ENCODE results near the gene ACTR5. TPM values are rescaled to one million over a fixed set of nuclear protein-coding genes. Genes with fewer than 3 reads are reported as not detected.

Gene ACTR5
- total and polyA plus RNA-seq, 2 donors (not counting 3 experiments of a cell fraction or from before 2014, with no cell fraction given): 8.8 to 11.3 TPM

GRCh38 chr20:38779247-38780097 lies 31.2 kb downstream of the ACTR5 start:
- Histone ChIP-seq H3K4me1 (ENCODE audit: control insufficient read depth, extremely low read depth, insufficient read depth, low read length) (no peaks in the 10 kb centered on the region), H3K9ac (replicated peaks; ENCODE audit: extremely low read depth, insufficient read depth, low read length) (no peak overlapping the region), H4K20me1 (replicated peaks; ENCODE audit: control insufficient read depth, extremely low read depth, insufficient read depth, low read length) (no peaks in the 10 kb centered on the region), H3K27me3 (ENCODE audit: control insufficient read depth in 2 of 2, insufficient read depth in 2 of 2, low read length in 2 of 2) (no peaks in the 10 kb centered on the region), H3K79me2 (ENCODE audit: control insufficient read depth, insufficient read depth, low read length) (no peaks in the 10 kb centered on the region), H3K4me2 (ENCODE audit: insufficient read depth, low read length) (no peak overlapping the region), H3K27ac (ENCODE audit: insufficient read depth, low read depth, low read length) (no peak overlapping the region), H3K4me3 (replicated peaks in 1 of 3; ENCODE audit: insufficient read depth in 1 of 3, low read depth in 1 of 3, low read length in 3 of 3) (no peak overlapping the region), H3K36me3 (ENCODE audit: control insufficient read depth in 2 of 2, extremely low read depth in 1 of 2, insufficient read depth in 2 of 2, low read length in 2 of 2) (no peaks in the 10 kb centered on the region), H3K9me1 (replicated peaks; ENCODE audit: control insufficient read depth, extremely low read depth, insufficient read depth, low read length) (no peaks in the 10 kb centered on the region), H2AFZ (ENCODE audit: low read depth, low read length) (no peak overlapping the region), H3K9me3 (replicated peaks; ENCODE audit: control insufficient read depth, insufficient read depth, low read length) (no peaks in the 10 kb centered on the region)
- dilution Hi-C loops (cut with MboI; ENCODE audit: extremely low pct_ligation_motif_present, low sequenced_read_pairs): no loop called here
- CTCF ChIA-PET: interaction anchor here (1.5 kb wide), 1 partner anchor 121 kb away, joined by 4 read pairs; no protein-coding TSS in a partner anchor
- no peak for FAIRE-seq
- no peak for DNase-seq (ENCODE audit: low read depth, low spot score)
- intact Hi-C loops (cut with micrococcal nuclease): no loop called here
- no peak for TF ChIP-seq MYC (IDR thresholded peaks at IDR 0.05; ENCODE audit: low read depth, low read length)
- TF ChIP-seq POLR2A (IDR thresholded peaks at IDR 0.05; ENCODE audit: low read depth, low read length): no peak
- no peak for TF ChIP-seq CTCF (IDR thresholded peaks at IDR 0.05; ENCODE audit: extremely low read depth in 1 of 2, insufficient read depth in 1 of 2, low read depth in 1 of 2, low read length in 2 of 2)
- POLR2A ChIA-PET: no interaction called here
- no TSS peak for BruUV-seq (replicated peaks)

DNA sequence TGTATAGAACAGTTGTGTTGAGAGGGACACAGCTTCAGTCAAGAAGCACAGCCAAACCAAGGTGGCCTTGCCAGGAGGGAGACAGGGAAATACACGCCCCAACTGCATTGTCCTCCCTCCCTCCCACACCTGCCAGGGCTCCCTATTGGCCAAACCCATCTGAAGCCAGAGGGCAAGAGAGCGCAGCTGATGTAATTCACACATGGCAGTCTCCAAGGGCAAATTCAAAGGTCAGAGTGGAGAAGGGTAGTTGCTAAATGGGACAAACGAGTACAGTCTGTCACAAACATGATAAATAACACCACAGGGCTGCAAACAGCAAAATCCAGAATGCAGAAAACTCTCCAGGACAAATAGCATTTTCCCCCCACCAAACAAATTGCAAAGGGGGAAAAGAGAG lies 34.0 kb downstream of the ACTR5 start:
- FAIRE-seq: no peak
- POLR2A ChIA-PET: no interaction called here
- no peak overlapping the region for H3K27ac ChIP-seq (ENCODE audit: insufficient read depth, low read depth, low read length)
- dilution Hi-C loops (cut with MboI; ENCODE audit: extremely low pct_ligation_motif_present, low sequenced_read_pairs): no loop called here
- H3K36me3 ChIP-seq (ENCODE audit: control insufficient read depth in 2 of 2, extremely low read depth in 1 of 2, insufficient read depth in 2 of 2, low read length in 2 of 2): no peaks in the 10 kb centered on the region
- no peak overlapping the region for H3K4me2 ChIP-seq (ENCODE audit: insufficient read depth, low read length)
- no peak for TF ChIP-seq GATA2 (IDR thresholded peaks at IDR 0.05; ENCODE audit: insufficient read depth, insufficient read length, low read depth, low read length)
- TF ChIP-seq, protein P1, sequence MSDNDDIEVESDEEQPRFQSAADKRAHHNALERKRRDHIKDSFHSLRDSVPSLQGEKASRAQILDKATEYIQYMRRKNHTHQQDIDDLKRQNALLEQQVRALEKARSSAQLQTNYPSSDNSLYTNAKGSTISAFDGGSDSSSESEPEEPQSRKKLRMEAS (IDR thresholded peaks at IDR 0.05; ENCODE audit: insufficient read depth, insufficient read length): no peak
- no peak for TF ChIP-seq CTCF (IDR thresholded peaks at IDR 0.05; ENCODE audit: extremely low read depth in 1 of 2, insufficient read depth in 1 of 2, low read depth in 1 of 2, low read length in 2 of 2)
- no peak for TF ChIP-seq POLR2AphosphoS5 (IDR thresholded peaks at IDR 0.05; ENCODE audit: insufficient read depth, low read depth, low read length)
- TF ChIP-seq EZH2 (IDR thresholded peaks at IDR 0.05; ENCODE audit: borderline replicate concordance, low read depth, low read length, severe bottlenecking): no peak
- TF ChIP-seq FOS (IDR thresholded peaks at IDR 0.05; ENCODE audit: borderline replicate concordance, insufficient read depth, low read length): no peak
- no peak for TF ChIP-seq JUN (IDR thresholded peaks at IDR 0.05; ENCODE audit: borderline replicate concordance, insufficient read depth, insufficient read length, low read depth)
- no peak for TF ChIP-seq MYC (IDR thresholded peaks at IDR 0.05; ENCODE audit: low read depth, low read length)
- TF ChIP-seq POLR2A (IDR thresholded peaks at IDR 0.05; ENCODE audit: low read depth, low read length): no peak
- no peak overlapping the region for H3K4me3 ChIP-seq (replicated peaks in 1 of 3; ENCODE audit: insufficient read depth in 1 of 3, low read depth in 1 of 3, low read length in 3 of 3)
- CTCF ChIA-PET: interaction anchor here (1.2 kb wide), 1 partner anchor 11 kb away, joined by 3 read pairs; no protein-coding TSS in a partner anchor
- no peak for DNase-seq (ENCODE audit: low read depth, low spot score)
- intact Hi-C loops (cut with micrococcal nuclease): no loop called here
- no peaks in the 10 kb centered on the region for H3K27me3 ChIP-seq (ENCODE audit: control insufficient read depth in 2 of 2, insufficient read depth in 2 of 2, low read length in 2 of 2)
- H3K79me2 ChIP-seq (ENCODE audit: control insufficient read depth, insufficient read depth, low read length): no peaks in the 10 kb centered on the region
- no peaks in the 10 kb centered on the region for H3K4me1 ChIP-seq (ENCODE audit: control insufficient read depth, extremely low read depth, insufficient read depth, low read length)
- no peak overlapping the region for H3K9ac ChIP-seq (replicated peaks; ENCODE audit: extremely low read depth, insufficient read depth, low read length)
- no peaks in the 10 kb centered on the region for H3K9me1 ChIP-seq (replicated peaks; ENCODE audit: control insufficient read depth, extremely low read depth, insufficient read depth, low read length)
- no peak overlapping the region for H2AFZ ChIP-seq (ENCODE audit: low read depth, low read length)
- BruUV-seq (replicated peaks): no TSS peak
- H4K20me1 ChIP-seq (replicated peaks; ENCODE audit: control insufficient read depth, extremely low read depth, insufficient read depth, low read length): no peaks in the 10 kb centered on the region
- H3K9me3 ChIP-seq (replicated peaks; ENCODE audit: control insufficient read depth, insufficient read depth, low read length): no peaks in the 10 kb centered on the region
